ENCODE results near the gene AP1AR.

AP1AR gene

DNA sequence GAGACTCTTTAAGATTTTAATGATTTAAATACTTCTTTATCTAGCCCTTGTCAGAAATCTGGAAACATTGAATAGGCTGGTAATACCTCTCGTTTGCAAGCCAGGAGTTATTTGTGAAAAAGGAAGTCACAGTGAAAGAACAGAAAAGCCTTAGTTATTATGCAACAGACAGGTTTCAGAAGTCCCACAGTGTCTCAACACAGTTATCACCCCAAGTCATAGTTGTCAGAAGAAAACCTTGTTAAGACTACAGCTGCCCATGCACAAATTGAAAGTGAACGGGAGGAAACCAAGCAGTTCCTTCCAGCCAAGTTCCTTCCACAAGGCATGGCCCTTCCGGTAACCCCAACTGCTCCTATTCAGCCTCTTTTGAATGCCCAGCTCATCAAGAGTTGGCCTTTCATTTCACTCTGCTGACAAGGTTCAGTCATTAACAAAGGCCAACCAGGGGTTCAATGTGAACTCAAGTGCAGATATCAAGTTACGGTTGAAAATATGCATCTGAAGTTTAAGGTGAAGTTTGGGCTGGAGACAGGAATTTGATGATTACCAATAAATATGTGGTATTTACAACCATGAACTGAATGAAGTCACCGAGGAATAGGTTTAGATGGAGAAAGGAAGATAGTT is 81.1 kb downstream of the AP1AR start:
- no peak for DNase-seq (ENCODE audit: low read depth)

GRCh38 chr4:112315446-112315845 is 83.9 kb downstream of the AP1AR start:
- no peak for DNase-seq (ENCODE audit: low read depth)

DNA sequence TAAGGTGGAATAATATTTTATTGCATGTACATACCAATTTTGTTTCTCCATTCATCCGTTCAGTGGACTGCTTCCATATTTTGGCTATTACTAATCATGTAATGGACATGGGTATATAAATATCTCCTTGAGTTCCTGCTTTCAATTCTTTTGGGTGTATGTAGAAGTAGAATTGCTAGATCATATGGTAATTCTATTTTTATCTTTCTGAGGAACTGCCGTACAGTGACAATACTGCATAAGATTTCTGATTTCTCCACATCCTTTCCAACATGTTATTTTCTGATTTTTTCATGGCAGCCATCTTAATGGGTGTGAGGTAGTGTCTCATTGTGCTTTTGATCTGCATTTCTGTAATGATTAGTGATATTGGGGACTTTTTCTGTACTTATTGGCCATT is 84.8 kb downstream of the AP1AR start:
- no peak for DNase-seq (ENCODE audit: low read depth)

- DNase-seq (ENCODE audit: low read depth) = no peak
Measured at GRCh38 chr4:112318239-112319142, 86.9 kb downstream of the AP1AR start.
